ENCODE data around the gene C1orf146.
"Not testable (repeated sequence)": the region's sequence is repeated elsewhere in the genome, so short reads cannot be mapped to it uniquely, and the experiment has no call there.

The C1orf146 gene, protein sequence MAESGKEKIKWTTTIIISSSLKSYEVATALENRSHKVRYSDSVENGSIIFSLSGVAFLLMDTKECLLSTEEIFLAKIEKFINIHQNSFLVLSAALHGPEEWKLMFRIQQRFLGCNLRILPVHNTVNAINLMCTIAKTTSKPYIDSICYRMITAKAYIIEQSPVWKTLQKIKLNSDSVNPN

DNA sequence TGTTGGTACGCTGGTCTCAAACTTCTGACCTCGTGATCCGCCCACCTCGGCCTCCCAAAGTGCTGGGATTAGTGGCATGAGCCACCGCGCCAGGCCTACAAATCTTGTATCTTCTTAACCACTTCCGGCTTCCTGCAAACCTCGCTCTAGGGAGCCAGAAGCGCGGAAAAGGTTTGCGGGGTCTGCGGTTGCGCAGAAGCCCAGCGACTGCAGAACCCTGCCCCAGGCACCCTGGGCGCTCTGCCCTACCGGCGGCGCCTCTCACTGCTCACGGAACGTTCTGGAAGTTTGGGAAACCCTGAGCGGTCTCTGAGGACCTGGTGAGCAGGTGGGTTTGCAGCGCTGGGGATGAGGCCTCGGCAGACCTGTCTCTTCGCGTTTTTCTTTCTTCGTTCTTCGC is at the start of gene C1orf146:
TSS of gene C1orf146 (plus strand) at position 195 of the 400 bp plus-strand sequence. CDS start 13,506 bp downstream, outside the sequence.
- DNase-seq, result no peak

DNA sequence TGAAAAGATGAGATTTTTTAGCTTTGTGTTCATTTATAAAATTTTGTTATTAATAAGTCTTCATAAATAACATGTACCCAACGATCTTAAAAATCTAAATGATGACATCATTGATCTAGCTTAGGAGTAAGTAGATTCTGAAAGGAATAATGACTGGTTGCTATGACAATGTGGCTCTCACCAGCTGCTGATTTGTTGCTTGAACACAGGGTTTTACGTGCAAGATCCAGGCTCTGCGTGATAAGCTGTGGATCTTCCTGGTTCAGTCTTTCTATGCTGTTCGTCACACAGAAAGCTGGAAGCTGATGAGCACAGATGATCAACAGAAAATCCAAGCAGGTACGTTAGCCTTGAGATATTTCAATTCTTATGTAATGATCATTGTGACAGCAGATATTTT is 49.1 kb upstream of the C1orf146 start:
- DNase-seq, result no peak

DNA sequence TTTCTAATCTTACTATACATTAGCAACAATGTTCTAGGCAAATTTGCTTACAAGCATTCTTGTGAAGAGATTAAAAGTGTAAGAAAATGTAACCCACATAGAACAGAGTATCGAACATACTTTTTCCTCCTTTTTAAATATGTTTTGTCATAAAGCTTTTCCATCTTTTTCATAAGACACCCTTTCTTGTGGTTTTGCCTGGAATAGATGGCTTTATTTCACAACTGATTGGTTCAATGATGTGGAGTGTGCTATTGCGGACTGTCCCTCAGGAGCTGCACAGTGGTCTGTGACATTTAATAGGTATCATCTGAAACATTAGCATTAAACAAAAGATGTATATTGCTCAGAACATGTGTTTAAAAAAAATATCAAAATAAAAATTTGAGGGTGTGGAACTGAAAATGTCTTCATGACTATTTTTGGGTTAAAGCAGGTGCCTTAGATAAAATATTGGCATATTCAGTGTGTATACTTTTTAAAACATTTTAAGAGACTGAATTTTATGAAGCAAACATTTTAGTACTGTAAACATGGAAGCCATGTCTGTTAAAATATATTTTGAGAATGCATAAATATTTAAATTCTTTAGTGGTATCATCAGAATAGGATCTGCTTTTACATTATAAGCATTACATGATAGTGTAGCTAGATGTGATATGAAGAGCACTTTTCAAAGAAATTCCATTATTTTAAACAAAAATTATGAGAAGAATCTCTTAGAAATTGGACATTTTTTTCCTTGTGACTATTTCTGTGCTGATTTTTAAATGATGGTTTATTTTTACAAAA is 48.3 kb upstream of the C1orf146 start:
- no peak for DNase-seq

DNA sequence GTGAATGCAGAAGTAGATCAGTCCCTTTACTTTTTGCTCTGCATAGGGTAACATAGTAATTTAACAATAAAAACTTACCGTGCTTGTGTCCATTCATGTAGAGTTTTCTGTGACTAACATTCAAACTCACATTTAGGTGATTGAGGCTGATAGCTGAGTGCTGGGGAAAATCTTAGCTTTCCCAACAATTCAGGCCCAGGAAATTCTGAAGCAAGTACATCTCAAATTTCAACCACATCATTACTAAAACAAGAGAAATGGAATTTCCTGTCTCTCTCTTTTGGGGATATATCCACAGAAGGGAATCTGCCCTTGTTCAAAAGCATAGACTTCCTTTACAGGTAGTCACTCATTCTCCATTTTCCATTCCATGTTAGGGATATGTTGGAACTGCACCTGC is 33.1 kb upstream of the C1orf146 start:
- no peak for DNase-seq

DNA sequence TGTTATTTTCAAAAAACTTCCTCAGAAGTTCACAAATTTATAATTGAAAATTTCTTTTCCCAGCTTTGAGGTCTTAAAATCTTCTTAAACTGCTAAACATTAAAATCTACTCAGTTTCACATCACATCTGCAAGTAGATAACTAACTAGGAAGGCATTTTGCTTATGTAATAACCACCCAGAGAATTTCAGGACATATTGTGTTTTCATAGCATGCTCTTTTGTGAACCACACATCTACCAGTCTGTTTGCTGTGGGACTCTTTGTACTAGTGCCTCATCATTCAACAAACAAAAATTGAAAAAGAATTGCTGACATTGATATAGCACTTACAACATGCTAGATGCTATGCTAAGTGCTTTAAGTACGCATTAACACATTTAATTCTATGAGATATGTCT is 31.6 kb upstream of the C1orf146 start:
- no peak for DNase-seq

DNA sequence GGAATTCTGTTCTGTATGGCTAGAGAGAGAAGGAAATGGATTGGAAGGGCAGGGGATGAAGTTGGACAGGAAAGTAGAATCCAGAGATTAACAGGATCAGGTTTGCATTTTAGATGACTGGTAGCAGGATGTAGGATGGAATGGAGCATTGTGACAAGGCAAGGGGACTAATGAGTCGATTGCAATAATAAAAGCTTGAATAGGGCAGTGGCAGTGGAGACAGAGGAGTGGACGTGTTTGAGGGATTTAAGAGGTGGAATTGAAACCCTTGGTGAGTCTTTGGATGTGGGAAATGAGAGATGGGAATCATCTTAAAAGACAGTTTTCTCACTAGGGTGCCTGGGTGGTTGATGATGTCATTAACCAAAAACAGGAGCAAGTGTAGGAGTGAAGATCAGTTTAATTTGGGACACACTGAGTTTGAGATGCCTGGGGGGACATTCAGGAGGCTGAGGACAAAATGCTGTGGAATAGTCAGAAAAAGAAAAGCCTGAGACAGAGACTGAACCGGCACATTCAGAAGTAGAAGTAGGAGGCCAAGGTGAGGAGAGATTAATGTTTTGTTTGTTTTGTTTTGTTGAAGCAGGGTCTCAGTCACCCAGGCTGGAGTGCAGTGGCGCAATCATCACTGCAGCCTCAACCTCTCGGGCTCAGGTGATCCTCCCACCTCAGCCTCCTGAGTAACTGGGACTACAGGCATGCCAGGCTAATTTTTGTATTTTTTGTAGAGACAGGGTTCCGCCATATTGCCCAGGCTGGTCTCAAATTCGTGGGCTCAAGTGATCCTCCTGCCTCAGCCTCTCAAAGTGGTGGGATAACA is 29.1 kb upstream of the C1orf146 start:
- DNase-seq, result no peak

DNA sequence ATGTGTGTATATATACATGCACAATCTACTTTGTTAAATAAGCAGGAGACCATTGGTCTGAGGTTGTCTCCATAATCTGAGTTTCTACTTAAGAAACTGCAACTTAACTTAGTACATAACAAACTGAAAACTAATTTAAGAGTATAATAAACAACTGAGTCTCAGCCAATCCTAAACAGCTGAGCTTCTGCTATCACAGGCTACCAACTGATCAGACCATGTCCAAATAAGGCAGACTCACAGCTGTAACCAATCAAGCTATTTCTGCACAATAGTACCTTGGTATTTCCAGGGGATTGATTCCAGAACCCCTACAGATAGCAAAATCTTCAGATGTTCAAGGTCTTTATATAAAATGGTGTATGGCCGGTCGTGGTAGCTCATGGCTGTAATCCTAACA is 26.0 kb upstream of the C1orf146 start:
- no peak for DNase-seq

DNA sequence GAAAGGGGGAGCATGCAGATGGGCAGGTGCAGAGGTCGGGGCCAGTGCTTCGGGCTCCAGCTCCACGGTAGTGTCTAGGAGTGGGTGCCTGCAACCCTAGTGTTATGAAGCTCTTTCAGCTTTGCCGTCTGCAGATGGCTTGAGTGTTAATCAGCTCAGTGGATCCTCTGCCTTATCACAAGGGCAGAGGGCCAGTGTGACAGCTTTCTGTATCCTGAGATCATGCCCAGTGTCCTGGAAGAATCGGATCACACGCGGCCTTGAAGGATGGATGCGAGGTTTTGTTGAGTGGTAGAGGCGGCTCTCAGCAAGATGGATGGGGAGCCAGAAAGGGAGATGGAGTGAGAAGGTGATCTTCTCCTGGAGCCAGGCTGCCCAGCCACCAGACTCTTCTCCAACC is 25.5 kb upstream of the C1orf146 start:
- no peak for DNase-seq

DNA sequence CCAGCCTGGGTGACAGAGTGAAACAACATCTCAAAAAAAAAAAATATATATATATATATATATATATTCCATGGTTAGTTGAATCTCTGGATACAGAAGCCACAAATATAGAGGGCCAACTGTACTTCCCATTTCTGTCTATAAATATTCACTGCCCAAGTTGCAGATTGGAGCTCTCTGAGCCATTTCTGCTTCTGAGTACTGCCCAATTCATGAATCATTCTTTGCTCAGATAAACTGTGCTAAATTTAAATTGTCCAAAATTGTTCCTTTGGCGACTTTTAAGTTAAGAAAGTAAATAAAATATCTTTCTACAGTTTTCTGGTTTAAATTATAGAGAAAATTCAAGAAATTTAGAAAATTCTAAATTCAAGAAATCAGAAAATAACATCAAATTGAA is 23.2 kb upstream of the C1orf146 start:
- DNase-seq, result no peak

DNA sequence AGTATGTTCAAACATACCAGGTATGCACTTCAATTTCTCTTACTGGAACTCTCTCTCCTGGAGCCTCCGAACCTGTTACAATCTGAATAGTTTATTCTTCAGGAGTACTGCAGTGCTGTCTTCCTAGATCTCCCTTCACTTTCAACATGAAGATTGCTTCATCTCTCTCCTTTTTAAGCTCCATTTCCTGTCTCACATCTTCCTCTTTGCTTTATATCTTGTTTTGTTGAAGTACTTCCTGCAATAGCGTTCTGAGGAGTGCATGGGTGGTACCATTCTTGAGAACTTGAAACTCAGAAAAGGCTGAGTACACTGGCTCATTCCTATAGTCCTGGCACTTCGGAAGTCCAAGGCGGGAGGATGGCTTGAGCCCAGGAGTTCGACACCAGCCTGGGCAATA is 15.7 kb upstream of the C1orf146 start:
- no peak for DNase-seq

DNA sequence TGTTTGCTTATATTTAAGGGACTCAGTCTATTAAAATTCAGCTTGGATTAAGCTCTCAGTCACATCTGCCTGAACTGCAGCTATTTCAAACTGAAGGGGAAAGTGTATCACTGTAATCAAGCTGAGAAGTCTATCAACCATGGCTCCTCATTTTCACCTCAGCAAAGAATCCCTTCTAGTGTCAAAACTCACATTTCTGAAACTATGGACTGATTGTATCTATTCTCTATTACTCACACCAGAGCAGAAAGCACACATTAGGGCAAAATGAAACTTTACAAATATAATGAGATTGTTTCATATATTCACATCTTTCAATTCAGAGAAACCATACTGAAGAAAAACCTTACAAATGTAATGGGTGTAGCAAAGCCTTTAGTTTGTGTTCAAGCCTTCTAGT is 14.6 kb upstream of the C1orf146 start:
- DNase-seq, result no peak

DNA sequence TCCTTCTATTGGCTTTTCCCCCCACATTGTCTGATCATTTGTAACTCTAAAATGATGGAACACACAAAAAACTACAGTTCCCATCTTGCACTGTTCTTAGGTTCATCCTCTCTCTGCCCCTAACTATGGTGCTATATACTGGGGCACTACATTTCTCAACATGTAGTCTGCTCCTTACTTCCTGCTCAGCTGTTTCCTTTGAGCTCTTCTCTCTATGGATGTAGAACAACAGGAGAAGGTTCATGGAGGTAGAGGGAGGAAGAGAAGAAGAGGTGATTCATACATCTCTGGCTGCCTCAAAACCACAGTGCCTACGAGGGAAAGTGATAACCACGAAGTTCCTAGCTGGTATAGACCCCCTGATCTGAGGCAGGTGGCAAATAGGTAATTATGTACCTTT is 7.0 kb upstream of the C1orf146 start:
- DNase-seq, result no peak

DNA sequence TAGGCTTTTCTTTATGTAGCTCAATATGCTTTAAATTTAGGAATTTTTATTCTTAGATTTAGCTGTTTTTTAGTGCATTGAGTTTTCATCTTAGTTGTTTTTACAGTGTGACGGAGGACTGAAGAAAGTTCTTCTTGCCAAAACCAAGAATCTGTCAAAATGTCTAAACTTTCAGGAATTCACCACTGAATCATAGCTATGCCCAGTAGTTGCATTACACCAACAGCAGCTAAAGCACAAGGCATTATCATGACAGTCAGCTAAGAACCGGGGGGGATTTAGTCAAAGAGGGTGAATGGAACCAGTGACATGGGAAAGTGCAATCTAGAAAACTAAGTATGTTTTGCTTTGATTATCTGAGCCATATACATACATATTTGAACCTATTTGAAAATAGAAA is 6.5 kb upstream of the C1orf146 start:
- no peak for DNase-seq

DNA sequence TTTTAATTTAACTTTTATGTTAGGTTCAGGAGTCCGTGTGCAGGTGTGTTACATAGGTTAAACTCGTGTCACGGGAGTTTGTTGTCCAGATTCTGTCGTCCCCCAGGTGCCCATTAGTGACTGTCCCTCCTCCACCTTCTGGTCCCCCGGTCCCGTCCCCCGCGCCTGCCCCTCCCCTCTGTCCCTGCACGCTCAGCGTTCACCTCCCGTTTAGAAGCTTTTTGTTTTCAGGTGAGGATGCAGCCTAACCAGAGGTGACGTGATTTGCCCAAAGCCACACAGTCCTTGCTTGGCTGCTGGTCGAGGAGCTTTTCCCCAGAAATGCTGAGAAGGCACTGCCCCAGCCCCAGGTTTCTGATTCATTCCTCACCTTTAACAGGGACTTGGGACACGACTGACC is 844 bp downstream of the C1orf146 start:
- no peak for DNase-seq

DNA sequence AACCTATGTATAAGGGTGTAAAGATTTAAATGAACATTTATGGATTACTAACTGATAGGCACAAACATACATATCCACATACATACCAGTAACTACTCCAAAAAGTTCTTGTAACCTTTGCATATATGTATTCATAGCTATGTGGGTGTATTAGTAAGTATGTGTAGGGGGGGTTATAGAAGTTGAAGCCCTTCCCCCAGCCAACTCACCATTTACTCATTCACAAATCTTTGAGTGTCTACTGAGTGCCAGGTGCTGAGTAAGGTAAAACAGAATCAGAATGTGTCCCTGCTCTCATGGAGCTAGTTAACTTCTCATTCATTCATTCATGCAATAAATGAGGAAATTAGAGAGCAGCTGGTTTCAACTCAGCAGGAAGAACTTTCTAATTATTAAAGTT is 1.3 kb downstream of the C1orf146 start:
- no peak for DNase-seq

DNA sequence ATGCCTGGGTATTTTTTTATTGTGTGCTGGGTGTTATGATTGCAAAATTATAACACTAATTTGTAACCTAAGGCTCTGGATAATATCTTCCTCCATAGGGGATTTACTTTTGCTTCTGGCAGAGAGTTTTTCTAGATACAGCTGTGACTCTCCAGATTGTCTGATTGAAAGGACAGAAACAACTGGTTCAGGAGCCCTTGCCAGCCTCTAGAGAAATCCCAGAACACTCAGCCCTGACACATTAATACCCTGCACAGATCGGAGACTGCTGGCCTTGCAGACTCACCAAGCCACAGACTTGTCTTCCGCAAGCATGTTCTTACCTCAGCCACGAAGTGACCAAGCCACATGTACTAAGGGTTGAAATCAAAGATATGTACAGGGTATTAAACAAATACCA is 10.7 kb downstream of the C1orf146 start:
- DNase-seq, result no peak

DNA sequence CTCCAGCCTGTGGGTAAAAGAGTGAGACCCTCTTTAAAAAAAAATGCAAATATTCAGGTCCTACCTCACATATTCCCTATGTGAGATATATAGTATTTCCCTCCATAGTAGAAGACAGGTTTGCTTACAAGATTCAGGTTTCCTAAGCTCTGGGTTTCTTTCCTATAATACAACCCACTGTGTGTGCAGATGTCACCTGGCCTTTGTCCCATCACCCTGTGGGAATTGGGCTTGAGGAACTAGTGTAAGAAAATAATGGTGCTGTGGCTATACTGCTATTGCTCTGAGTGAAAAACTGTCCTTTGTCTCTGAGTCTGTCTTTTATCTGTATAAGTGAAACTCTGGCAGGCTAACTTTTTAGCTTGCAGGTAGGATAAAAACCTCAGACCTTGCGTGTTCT is 13.0 kb downstream of the C1orf146 start:
- no peak for DNase-seq

DNA sequence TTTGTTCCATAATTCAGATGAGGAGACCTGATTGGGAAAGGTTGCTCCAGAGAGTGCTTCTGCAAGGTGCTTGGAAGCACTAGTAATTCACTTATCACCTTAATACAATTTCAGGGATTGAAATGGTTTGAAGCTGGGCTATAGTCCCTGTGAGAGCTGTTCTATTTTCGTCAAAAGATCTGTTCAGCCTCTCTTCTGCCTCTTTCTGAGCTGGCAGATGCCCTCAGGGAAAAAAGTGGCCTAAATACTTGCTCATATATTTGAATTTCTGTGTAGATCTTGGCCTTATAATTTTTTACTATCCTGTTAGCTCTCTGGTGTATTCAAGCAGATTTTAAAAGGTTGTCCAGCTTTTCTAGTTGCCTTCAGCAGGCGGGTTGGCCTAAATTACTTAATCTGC is 22.3 kb downstream of the C1orf146 start:
- DNase-seq, result no peak

DNA sequence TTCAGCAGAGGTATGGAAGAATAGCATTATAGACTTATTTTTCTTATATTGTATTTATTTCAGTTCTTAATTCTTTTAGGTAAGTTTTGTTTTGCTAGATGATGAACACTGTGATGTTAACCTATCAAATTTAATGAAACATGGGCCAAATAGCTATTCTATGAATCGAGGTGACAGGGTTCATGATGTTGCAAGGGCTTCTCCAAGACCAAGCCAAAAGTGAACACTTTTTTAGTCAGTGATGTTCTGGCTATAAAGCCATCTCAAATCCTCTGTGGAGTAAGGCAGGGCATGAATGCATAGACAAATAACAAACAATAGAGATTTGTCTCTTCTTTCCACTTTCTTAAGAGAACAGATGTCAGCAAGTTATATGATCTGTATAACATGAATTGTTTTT is 26.7 kb downstream of the C1orf146 start:
- DNase-seq, result no peak

DNA sequence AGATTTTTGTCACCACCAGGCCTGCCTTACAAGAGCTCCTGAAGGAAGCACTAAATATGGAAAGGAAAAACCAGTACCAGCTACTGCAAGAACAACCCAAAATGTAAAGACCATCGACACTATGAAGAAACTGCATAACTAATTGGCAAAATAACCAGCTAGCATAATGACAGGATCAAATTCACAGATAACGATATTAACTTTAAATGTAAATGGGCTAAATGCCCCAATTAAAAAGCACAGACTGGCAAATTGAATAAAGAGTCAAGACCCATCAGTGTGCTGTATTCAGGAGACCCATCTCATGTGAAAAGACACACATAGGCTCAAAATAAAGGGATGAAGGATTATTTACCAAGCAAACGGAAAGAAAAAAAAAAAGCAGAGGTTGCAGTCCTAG is 37.0 kb downstream of the C1orf146 start:
- DNase-seq, result not testable (repeated sequence)

DNA sequence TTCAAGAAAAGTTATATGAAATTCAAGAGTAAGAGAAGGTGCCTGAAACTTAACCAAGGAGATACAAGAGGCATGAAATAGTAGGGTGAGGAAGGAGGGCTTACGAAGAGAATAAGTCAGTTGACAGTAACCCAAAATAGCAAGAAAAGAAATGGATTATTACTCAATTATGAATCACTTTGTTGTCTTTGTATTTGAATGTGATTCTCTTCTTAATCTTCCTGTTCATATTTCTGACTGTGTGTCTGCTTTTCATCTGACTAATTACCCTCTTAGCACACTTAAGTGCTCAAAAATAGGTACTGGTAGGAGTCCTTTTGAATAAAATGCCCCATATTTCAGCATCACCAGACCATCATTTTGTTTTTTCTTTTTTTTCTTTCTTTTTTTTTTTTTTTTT is 41.6 kb downstream of the C1orf146 start:
- DNase-seq, result no peak

DNA sequence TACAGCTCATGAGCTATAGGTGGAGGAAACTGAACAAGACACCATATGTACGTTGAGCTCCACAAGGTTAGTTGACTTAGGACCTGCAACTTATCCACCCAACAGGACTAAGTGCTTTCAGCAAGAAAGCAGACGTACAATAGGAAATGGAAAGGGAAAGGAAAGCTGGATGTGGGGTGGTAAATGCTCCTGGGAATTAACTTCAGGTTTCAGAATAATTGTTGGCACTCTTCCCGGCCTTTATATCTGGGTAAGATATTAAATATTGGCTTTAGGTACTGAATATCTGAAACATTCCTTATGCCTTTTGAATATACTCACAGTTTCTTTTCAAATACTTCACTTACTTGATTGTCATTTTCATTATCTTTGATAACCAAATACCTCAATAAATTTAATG is 44.8 kb downstream of the C1orf146 start:
- no peak for DNase-seq

DNA sequence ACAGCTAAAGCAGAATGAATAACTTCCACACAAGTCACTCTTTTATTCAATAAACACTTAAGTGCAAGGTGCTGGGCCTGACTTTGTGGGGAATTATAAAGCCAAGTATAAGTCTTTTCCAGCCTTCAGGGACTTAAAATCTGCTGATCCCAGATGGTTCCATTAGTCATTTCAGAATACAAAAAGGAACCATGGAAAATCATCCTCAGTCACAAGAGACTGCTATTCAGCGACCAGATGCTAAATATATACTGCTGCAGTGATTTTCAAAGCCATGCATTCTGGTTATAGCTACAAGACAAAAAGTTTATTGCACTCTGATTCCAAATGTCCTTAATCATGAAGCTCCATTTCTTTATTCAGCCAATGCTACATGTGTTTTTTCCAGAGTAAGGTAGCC is 55.3 kb downstream of the C1orf146 start:
- no peak for DNase-seq

DNA sequence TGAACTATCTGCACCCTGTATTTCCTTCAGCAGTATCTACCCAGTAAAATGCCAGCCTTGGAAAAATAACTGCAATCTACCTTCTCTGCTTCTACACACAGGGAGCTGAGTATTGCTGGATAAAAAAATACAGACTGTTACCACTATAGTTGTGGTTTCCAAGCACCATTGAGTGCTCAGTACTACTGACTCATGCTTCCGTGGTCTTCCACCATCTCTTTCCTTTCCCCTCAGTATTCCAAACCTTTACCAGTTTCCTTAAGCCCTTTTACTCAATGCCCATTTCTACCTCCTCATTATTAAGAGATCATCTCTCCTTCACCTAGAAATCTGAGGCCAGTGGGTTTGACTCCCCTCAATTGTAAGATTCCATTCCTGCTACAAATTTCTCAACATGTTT is 57.2 kb downstream of the C1orf146 start:
- no peak for DNase-seq

Measured in NCI-H187 treated with DMSO at 0.1 percent for 48 hours (cell line).